Activated naive CD8-positive, alpha-beta T cell treated with anti-CD3 and anti-CD28 coated beads, Interleukin-2, amount 50 U/mL, for 16 hours (primary cell): Measurements from ENCODE around the gene INPP5A.

Experiments used
- DNase-seq: peaks from one replicate; pipeline ENCODE4 v3.0.0-alpha.2; 2020; ENCODE audit warnings: low read depth, low spot score

The INPP5A gene

DNA sequence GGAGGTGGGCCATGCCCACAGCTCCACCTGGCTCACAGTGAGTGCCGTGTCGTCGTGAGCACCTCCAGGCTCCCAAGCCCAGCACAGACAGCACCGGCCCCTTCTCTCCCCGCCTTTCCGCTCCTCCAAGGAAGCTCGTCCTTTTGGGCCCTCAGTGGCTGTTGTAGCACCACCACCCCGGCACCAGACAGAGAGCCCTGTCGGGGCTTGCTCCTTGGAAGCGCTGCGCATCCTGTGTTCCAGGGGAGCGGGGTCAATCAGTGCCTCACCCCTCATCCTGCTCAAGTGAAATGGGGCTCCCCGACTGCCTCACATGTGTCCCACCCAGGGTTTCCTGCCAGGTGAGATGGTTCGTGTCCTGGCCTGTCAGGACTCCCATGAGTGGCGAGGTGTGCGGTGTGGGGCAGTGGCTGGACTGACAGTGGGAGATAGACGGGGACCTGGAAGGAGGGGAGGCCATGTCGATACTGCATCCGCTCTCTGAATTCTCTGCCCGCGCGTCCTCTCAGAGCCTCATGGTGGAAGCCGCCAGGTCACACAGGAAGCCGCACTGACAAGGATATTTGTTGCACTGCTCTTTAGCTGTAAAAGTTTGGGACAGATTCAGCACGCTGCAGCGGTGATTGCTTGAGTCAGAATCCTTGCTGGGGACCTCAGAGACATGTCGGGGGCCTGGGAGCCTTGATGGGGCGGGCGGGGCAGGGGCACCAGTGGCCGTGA lies 107.1 kb downstream of the INPP5A start:
- DNase-seq, result no peak

DNA sequence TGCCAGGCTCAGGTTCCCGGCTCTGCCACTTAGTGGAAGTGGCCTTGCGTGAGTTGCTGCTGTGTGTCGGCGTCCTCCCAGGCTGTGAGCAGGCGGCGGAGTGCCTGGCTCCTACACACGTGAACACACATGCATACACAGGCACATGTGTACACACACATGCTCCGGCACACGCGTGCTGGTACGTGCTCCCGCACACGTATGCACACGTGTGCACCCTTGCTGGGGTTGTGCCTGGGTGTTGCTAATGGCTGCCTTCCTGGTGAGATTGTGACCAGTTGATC lies 107.6 kb downstream of the INPP5A start:
- DNase-seq, result no peak

DNA sequence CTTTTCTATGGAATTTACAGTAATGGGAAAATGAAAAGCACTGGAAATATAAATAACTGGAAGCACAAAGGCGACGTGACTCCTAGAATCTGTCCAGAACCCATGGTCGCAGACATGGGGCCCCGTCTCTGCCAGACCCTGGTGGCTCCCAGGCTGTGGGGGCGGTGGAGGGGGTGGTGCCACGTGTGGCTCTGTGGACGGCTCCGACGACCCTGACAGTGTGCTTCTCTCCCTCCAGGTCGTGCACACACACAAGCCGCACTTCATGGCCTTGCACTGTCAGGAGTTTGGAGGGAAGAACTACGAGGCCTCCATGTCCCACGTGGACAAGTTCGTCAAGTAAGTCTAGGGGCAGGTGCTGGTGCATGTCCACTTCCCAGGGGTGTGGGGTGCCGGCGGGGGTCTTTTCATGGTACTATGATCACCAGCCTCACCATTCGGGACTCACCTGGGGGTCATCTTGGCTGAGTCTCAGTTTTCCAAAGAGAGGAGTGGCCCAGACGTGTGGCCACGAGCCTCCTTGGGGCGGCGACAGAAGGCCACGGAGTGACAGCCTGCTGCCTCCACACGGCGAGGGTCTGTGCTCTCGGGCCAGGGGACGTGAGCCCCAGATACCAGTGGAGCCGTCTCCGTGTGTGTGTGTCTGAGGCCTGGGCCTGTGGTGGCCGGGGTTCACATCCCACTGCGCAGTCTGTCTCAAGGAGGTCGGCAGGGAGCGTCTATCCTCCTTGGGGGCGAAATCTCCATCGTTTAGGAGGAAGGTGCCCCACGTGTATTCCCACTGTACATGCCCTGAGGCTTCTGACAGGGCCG lies 108.2 kb downstream of the INPP5A start:
- no peak for DNase-seq

DNA sequence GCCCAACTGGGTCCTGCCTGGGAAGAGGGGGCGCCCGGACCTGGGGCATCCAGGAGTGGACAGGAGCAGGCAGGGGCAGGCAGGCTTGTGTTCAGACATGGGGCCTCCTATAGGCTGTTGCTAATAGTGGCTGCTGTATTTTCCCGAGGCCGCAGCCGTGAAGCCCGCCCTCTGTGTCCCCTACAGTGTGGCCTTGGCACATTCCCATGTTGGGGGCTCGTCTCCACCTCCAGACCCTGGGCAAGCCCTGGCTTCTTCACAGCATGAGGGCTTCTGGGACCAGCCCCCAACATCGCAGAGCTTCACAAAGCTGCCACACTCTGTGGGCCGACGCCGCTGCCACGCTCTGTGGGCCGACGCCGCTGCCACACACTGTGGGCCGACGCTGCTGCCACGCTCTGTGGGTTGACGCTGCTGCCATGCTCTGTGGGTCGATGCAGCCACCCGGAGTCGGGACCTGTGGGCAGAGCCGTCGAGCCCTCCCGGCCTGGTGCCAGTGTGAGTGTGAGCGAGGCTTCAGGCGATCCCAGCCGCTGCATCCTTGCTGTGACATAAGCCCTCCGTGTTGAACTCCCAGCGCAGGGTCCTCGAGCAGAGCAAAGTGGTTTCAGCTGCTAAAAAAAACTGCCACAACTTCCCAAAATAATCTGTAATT lies 109.0 kb downstream of the INPP5A start:
- DNase-seq, result no peak

DNA sequence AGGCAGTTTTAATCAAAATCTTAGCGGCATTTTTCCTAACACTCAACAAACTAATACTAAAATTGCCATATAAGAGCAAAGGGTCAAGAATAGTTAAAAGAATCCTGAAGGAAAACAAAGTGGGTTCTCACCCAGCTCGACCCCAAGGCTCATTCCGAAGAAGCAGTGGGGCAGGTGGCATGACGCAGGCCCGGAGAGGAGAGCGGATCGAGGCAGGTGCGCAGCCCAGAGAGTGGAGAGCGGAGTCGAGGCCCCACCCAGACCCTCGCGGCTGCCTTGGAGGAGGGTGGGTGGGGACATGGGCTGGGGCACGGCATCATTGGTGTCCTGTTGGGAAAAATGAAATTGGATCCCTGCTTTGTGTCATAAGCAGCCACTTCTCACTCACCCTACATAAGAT lies 109.8 kb downstream of the INPP5A start:
- DNase-seq, result no peak

DNA sequence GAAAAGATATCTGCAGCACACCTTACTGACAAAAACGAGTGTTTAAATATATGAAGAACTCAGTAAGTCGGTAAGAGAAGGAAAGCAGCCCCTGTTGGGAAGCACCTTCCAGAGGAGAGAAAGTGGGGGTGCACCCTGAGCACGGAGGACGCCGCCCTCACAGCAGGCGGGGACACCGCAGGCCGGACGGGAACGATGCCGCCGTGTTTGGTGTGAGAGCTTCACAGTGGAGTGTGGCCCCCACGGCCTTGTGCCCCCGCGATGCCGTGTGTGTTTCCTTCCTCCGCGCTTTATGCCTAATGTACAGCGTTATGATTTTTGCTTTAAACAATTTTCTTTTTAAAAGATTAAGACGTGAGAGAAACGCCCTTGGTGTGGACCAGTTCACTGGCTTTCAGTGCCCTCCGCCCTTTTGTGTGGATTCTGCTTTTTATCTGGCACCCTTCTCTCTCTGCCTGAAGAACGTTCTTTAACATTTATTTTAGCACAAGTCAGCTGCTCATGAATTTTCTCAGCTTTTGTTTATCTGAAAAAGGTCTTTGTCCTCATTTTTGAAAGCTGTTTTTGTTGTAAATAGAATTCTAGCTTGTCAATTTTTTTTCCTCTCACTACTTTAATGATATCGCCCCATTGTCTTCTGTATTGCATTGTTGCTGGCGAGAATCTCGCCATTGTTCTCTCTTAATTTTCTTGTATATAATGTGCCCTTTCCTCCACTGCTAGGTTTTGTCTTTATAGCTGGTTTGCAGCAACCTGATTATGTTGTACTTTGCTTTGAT lies 110.7 kb downstream of the INPP5A start:
- no peak for DNase-seq

DNA sequence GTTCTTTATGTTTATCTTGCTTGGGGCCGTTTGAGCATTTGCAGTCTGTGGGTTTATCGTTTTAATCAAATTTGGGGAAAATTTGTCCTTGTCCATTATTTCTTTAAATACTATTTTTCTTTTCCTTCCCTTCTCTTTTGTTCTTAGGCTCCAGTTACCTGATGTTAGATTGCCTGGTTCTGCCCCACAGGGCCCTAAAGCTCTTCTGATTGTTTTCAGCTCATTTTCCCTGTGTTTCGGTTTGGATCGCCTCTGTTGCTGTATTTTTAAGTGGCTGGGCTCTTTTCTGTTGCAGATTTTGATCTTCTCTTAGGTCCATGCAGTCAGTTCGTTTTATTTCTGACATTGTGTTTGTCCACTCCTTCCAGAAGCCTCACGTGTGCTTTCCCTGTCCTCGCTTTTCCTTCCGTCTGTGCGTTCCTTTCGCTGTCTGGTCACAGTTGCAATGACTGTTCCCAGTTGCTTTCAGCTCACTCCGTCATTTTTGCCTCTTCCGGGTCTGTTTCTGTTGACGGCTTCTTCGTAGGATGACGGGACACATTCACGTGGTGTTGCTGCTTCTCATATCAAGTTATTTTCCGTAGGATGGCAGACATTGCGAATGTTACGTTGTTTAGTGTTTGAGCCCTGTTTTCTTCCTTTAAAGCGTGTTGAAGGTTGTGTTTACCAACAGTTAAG lies 111.4 kb downstream of the INPP5A start:
- DNase-seq, result no peak

DNA sequence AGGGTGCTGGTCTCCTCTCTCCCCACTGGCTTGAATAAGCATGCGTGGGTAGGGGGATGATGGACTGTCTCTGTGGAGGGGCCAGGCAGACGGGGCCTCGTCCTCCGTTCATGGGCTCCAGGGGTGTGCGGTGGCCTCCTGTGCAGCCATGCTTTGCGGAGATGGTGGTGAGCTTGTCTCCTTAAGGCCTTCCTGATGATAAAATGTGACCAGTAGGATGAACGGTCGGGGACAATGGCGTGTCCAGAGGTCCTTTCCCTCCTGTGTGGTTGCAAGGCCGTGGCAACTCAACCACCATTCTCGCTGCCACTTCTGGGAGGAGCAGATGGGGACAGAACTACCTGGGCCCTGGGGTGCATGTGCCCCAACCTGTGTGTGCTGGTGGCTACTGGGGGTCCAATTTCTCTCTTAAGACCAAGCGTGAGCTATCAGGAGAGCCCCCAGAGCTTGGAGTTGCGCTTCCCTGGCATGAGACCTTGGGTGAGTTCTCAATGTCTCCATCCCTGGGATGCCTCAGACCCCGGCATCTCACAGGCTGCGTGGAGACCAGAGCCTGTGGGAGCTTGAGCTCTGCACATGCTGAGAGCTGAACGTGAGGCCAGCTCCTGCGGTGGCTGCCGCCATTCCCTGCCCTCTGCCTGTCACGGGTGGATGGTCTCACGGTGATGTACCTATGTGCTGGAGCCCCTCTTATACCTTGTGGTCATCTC lies 112.2 kb downstream of the INPP5A start:
- no peak for DNase-seq

DNA sequence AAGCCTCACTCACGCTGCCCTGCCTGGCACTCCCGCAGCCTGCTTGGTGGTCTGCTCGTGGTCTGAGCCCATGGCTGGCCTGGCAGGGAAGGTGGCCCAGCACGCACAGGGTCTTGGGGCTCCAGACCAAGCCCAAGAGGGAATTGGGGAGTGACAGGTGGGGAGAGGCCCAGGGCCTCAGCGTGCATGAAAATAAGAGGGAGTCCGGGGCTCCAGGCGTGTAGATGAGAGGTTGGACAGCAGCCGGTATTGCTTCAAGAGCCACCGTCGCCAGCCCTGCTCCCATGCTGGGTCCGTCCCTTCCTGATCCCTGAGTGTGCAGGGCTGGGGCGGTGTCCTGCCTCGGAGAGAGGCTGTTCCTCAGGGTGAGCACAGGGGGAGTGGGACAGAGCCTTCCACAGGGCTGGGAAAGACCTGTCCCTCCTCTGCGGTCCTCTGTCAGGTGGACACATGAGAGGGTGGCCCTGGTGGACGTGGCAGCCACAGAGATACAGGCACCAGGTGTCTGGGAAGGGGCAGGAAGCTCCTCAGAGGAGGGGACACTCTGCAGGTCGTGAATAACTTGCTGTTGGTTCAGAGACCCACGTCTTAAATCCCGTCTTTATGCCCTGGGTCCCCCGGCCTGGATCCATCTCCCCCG lies 113.1 kb downstream of the INPP5A start:
- no peak for DNase-seq

DNA sequence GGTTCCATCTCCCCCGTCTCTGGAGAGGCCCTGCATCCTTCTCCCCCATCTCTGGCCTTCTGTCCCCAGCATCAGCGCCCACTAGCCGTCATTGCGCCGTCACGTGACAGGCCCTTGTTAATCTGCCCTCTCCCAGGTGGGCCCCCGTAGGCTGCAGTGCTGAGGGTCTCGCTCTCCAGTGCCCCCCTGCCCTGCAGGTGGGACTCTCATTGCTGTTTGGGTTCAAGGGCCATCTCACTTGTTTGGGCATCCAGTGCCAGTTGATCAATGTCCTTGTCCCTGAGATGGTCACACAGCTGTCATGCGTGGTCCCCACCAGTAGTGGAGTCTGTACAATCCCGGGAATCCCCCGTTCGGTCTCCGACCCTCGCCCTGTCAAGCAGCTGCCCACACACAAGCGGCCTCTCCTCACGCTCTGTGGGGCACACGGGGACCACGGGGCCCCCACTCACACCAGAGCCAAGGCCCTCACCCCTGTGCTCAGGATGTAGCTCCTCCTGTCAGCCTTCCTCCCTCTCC lies 114.0 kb downstream of the INPP5A start:
- DNase-seq, result no peak

DNA sequence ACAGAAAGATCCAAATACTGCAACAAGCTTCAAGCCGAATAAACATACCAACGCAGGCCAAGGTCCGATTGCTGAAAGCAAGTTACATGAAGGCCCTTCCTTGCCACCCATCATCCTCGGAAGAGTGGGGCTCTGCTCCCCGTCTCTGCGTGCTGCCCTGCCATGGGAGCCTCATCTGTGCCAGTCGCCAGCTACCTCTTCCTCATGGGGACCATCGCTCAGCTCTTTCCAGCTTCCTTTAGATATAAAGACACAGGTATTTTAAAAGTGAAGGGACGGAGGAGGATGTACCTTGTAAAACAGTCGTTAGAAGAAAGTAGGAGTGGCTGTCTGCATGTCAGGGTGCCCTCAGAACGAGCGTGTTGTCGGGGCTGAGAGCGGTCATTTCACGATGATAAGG lies 114.9 kb downstream of the INPP5A start:
- no peak for DNase-seq

DNA sequence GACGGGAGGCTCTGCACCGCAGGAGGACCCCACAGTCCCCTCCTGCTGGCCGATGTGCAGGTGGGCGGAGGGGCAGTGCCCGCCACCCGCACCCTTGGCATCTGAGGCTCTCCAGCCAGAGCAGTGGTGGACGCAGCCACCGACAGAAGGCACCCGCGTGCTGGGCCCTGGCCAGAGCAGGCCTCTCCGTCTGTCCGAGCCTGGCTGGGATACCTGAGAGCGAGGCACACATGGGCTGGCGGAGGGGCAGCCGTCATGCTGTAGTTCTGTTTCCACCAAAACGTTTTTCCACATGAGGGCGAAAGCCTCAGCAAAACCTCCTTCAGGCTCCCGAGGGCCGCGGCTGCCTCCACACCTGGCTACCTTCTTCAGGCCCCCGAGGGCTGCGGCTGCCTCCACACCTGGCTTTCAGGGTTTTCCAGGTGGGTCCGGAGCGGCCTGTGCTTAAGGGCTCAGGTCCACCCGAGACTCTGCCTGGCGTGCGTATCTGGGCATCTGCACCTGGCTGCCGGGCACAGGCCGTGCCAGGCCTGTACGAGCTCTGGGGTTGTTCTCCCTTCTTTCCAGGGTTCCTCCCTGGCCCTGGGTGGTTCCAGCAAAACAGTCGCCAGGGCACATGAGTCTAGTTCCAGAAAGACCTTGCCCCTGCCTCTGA lies 115.5 kb downstream of the INPP5A start:
- DNase-seq, result no peak

DNA sequence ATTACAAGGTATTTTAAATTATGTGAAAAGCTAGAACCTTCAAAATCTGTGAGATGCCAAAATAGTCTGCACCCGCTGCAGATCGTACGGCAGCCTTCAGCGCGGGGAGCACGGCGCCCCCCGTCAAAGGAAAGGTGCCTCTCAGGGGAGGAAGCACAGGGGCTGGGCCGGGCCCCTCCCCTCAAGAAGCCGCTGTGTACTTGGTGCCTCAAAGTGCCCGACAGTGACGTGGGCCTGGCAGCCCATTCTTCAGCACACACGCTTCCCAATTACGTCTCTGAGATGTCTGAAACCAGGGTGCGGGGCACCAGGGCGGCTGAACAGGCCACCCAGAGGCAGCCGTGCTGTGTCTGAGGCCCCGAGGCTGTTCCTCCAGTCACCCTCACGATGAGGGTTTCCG lies 116.1 kb downstream of the INPP5A start:
- no peak for DNase-seq

DNA sequence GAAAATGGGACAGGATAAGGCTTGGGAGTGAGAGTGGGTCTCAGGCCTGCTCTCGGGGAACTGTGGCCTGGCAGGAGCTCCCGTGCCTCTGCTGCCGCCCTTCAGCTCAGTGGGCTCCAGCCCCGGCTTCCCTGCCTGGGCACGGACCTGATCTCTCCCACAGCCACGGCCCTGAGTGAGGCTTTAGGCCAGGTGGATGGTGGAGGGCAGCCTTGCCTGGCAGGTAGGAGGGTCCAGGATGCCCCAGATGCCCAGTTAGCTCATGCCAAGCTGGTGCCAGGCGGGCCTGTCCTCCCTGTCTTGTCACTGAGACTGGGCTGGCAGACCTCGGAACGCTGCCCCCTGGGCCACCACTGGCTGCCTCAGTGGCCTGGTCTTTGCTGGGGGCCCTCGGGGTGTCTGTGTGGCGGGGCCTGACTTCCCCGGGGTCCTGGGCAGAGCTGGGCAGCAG lies 116.6 kb downstream of the INPP5A start:
- DNase-seq, result no peak

DNA sequence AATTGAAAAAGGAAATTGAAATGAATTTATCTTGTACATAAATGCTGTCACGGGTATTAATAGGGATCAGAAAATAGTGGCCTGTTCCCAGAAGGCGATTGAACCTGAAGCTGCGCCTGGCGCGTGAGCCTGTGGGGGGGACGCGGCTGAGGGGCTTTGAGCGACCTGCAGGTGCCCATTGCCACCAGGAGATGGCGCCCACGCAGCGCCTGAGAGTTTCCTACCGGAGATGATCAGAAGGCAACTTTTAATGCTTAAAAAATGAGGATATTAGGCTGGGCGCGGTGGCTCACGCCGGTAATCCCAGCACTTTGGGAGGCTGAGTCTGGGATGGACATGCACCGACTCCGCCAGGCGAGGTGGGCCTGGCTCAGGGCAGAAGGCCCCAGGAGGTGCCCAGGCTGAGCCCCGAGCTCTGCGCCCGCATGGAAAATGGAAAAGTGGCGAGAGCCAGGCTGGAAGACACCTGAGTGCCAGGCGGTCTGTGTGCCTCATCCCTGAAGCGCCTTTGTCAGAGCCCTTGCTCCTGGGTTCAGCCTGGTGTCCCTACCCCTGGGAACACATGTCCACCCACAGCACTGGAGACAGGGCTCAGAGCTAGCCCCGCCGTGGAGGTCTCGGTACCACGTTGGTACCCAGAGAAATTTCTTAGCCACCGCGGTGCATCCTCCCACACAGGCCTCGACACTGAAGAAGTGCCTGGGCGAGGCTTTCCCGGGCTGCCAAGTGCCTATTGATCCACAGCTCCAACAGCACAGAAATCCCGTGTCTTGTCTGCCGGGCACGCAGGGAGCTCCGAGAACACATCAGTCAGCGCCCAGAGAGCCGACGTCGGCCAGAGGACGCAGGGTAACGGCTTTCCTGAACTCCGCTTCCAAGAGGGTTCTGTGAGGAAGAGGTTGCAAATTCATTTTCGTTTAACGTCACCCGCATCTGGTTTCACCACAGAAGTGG lies 117.4 kb downstream of the INPP5A start:
- peak; percentile 35 for DNase-seq

DNA sequence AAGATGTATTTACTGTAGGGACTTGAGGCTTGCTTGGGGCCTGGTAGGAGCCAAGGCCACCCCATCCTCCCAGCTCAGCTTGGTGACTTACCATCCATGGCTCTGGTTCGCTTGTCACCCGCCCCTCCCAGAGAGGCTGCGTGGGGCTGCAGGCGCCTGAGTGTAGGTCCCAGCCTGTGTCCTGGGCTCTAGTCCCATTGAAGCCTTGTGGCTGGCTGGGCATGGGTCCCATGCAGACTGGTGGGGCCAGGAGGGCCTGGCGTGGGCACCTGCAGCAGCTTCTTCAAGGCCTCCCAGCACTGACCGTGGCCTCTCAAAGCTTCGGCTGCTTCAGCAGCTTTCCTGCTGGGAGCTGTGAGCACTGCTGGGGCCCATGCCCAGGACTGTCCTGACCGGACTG lies 118.1 kb downstream of the INPP5A start:
- no peak for DNase-seq

DNA sequence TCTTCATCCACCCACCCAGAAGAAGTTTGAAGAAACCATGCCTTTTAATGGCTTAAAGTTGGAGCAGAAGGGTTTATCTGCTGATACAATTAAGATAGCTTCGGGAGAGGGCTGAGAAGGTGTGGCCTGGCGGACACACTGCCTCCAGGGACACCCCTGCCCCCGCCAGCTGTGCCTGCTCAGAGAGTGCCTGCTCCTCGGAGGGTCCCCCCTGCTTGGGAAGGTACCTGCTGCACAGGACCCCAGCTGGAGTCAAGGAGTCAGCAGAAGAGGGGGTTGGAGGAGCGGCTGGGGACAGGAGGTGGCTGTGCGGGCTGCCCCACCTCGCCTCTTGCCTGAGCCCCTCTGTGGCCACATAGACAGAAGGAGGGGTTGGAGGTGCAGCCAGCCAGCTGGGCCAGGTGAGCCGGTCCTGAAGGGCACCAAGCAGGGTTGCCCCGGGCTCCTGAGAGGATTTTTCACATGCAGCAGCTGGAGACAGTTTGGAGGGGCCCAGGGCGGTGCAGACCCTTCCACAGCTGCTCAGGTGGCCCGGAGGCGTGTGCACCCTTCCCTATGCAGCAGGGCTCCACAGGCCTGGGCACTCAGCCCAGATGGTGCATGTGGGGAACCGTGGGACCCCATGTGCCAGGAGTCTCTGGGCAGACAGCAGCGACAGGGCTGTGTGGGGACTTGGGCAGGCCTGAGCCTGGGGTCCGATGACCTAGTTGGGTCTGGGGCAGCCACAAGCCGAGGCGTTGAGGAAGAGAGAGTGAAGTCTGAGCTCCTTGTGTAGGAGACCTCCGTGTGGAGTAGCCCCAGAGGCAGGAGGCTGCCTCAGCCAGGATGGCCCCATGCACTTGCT lies 118.9 kb downstream of the INPP5A start:
- no peak for DNase-seq
